Testis (tissue), 3 donors: ENCODE data around the gene LRRC36. TPM values are rescaled to one million over a fixed set of nuclear protein-coding genes. Genes with fewer than 3 reads are reported as not detected.

Experiments
- DNase-seq: peaks from one replicate; pipeline ENCODE4 v3.0.0-alpha.2; 2019
- H3K27ac ChIP-seq, 2 donors: fragments of 200-600 bp; sonication (generic); one replicate each; pipeline ENCODE4 v1.5.1; 2019
- H3K27me3 ChIP-seq: fragments of 200-600 bp; sonication (generic); one replicate; pipeline ENCODE4 v1.5.1; 2019
- H3K36me3 ChIP-seq: fragments of 200-600 bp; sonication (generic); one replicate; pipeline ENCODE4 v1.5.1; 2017; ENCODE audit warnings: low read depth; ENCODE audit errors: missing control alignments
- H3K4me1 ChIP-seq: fragments of 200-600 bp; sonication (generic); one replicate; pipeline ENCODE4 v1.5.1; 2019
- H3K4me3 ChIP-seq, 2 donors: fragments of 200-600 bp; sonication (generic); one replicate each; pipeline ENCODE4 v1.5.1; 2017 to 2019
- H3K9me3 ChIP-seq: fragments of 200-600 bp; sonication (generic); one replicate; pipeline ENCODE4 v1.5.1; 2017
- POLR2A ChIP-seq: fragments of 450-650 bp; IDR thresholded peaks from one replicate; pipeline ENCODE4 v1.6.1; 2017; ENCODE audit warnings: antibody characterized with exemption, mild to moderate bottlenecking, moderate library complexity
- WGBS, 2 donors: methylation state at CpG; one replicate each; pipeline ENCODE4 v1.1.5; 2018; 5-methylcytosine and 5-hydroxymethylcytosine counted together
- intact Hi-C: fragments of 100-400 bp; cut with DNase I; formaldehyde crosslinking; loops from one replicate; pipeline ENCODE4 v1.15.1; 2023; ENCODE audit warnings: low total_unique reads
- polyA plus RNA-seq: library from polyadenylated mRNA; stranded (reverse); fragments of 350-450 nt; fragmentation: Illumina TruSeq; extraction: RNeasy Lipid Tissue Mini Kit (QIAGEN cat#74804); gene quantifications from one replicate; pipeline ENCODE4 v1.2.3, GENCODE V29; 2014; ENCODE audit warnings: low read depth, low replicate concordance; ENCODE audit not compliant: insufficient read depth
- total RNA-seq, 2 donors: library from RNA; depleted of rRNA; stranded (reverse); fragments of >200 nt; gene quantifications; one replicate each; pipeline ENCODE4 v1.2.3, GENCODE V29; 2016
- TF ChIP-seq, protein P1 (sequence below), 3 experiments: fragments of 450-650 bp in 2 of 3; fragments of 200-600 bp in 1 of 3; sonication (generic) in 1 of 3; IDR thresholded peaks; one replicate each; pipeline ENCODE4 v1.5.1; 2016 to 2019; ENCODE audit warnings: antibody characterized with exemption in 3 of 3, mild to moderate bottlenecking in 2 of 3, moderate library complexity in 1 of 3

Gene LRRC36
- total and polyA plus RNA-seq, 3 donors from 2014 or later: 28.3 to 94.5 (median 40.9) TPM

- no peaks in the 10 kb centered on the region for H3K27me3 ChIP-seq
- no peak for DNase-seq
- TF ChIP-seq POLR2A: no peak
- TF ChIP-seq, protein P1, sequence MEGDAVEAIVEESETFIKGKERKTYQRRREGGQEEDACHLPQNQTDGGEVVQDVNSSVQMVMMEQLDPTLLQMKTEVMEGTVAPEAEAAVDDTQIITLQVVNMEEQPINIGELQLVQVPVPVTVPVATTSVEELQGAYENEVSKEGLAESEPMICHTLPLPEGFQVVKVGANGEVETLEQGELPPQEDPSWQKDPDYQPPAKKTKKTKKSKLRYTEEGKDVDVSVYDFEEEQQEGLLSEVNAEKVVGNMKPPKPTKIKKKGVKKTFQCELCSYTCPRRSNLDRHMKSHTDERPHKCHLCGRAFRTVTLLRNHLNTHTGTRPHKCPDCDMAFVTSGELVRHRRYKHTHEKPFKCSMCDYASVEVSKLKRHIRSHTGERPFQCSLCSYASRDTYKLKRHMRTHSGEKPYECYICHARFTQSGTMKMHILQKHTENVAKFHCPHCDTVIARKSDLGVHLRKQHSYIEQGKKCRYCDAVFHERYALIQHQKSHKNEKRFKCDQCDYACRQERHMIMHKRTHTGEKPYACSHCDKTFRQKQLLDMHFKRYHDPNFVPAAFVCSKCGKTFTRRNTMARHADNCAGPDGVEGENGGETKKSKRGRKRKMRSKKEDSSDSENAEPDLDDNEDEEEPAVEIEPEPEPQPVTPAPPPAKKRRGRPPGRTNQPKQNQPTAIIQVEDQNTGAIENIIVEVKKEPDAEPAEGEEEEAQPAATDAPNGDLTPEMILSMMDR (IDR thresholded peaks at IDR 0.05): no peak
- H3K36me3 ChIP-seq: no peaks in the 10 kb centered on the region
- H3K27ac ChIP-seq: no peak overlapping the region
- WGBS, 2 donors: 80% methylated on average over 4 of the region's 4 CpGs
- intact Hi-C loops: no loop called here
- H3K9me3 ChIP-seq: no peaks in the 10 kb centered on the region
- no peak overlapping the region for H3K4me3 ChIP-seq
- H3K4me1 ChIP-seq: peaks cover 18% of the 10 kb centered on the region
Observed at GRCh38 chr16:67421030-67421429, 94.4 kb downstream of the LRRC36 start.

DNA sequence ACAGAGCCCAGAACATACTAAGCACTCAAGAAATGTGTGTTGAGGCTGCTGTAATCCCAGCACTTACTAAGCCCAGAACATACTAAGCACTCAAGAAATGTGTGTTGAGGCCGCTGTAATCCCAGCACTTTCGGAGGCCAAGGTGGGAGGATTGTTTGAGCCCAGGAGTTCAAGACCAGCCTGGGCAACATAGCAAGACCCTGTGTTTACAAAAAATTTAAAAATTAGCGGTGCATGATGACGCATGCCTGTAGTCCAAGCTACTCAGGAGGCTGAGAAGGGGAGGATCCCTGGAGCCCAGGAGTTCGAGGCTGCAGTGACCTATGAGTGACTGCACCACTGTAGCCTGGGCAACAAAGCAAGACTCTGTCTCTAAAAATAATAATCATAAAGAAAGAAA is 96.4 kb downstream of the LRRC36 start:
- no peak overlapping the region for H3K4me3 ChIP-seq
- intact Hi-C loops: no loop called here
- no peak for DNase-seq
- TF ChIP-seq, protein P1 (IDR thresholded peaks at IDR 0.05): no peak
- no peak for TF ChIP-seq POLR2A
- H3K27ac ChIP-seq: no peak overlapping the region
- H3K9me3 ChIP-seq: no peaks in the 10 kb centered on the region
- WGBS, 2 donors: 89 to 90% methylated on average over 5 of the region's 5 CpGs
- H3K36me3 ChIP-seq: no peaks in the 10 kb centered on the region
- H3K4me1 ChIP-seq: peaks cover 10% of the 10 kb centered on the region
- no peaks in the 10 kb centered on the region for H3K27me3 ChIP-seq

GRCh38 chr16:67423611-67424260 is 97.1 kb downstream of the LRRC36 start:
- intact Hi-C loops: no loop called here
- WGBS, 2 donors: 39 to 47% methylated on average over 9 of the region's 9 CpGs
- TF ChIP-seq, protein P1 (IDR thresholded peaks at IDR 0.05): no peak
- TF ChIP-seq POLR2A: no peak
- Histone ChIP-seq H3K4me1 (peaks cover 14% of the 10 kb centered on the region), H3K36me3 (no peaks in the 10 kb centered on the region), H3K27me3 (no peaks in the 10 kb centered on the region), H3K9me3 (no peaks in the 10 kb centered on the region), H3K27ac (no peak overlapping the region), H3K4me3 (no peak overlapping the region)
- no peak for DNase-seq

DNA sequence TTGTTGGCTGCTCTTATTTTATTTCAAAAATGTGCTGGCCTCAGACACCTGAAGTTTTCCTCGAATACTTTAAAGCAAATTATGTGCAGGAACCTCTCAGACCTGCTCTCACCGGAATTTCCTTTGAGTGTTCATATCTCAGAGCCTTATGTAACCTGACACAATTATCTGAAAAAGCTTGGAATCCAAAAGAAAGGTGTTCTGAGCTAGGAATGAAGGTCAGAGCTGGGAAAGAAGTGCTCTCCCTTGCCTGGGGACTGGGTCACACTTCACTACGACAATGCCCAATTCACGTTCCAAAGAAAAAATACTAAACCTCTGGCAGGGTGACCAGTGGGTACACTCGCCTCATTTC is 97.6 kb downstream of the LRRC36 start:
- no peak for TF ChIP-seq POLR2A
- TF ChIP-seq, protein P1 (IDR thresholded peaks at IDR 0.05): no peak
- intact Hi-C loops: no loop called here

GRCh38 chr16:67425061-67425460 is 98.4 kb downstream of the LRRC36 start:
- H3K36me3 ChIP-seq: no peaks in the 10 kb centered on the region
- no peak overlapping the region for H3K27ac ChIP-seq
- TF ChIP-seq, protein P1 (IDR thresholded peaks at IDR 0.05): no peak
- no peak for TF ChIP-seq POLR2A
- intact Hi-C loops: loop anchor here (5.0 kb wide), 1 partner anchor 42 kb away; no protein-coding TSS in a partner anchor
- no peaks in the 10 kb centered on the region for H3K27me3 ChIP-seq
- H3K9me3 ChIP-seq: no peaks in the 10 kb centered on the region
- no peak overlapping the region for H3K4me3 ChIP-seq
- no peak for DNase-seq
- peaks cover 16% of the 10 kb centered on the region for H3K4me1 ChIP-seq
- 61 to 72% methylated on average over 6 of the region's 6 CpGs for WGBS, 2 donors

More for the DNA sequence above, 97.6 kb downstream of the LRRC36 start:
- Histone ChIP-seq H3K36me3 (no peaks in the 10 kb centered on the region), H3K4me3 (no peak overlapping the region), H3K9me3 (no peaks in the 10 kb centered on the region), H3K27me3 (no peaks in the 10 kb centered on the region), H3K27ac (no peak overlapping the region), H3K4me1 (peaks cover 14% of the 10 kb centered on the region)
- WGBS, 2 donors: 55 to 78% methylated on average over 5 of the region's 5 CpGs
- DNase-seq: no peak
